PFSK-1 (cell line): ENCODE measurements around the gene ZFPM1.

Experiments
- FOXP2 ChIP-seq: optimal IDR thresholded peaks from 2 replicates; pipeline ENCODE3; 2011; ENCODE audit warnings: borderline replicate concordance, control low read depth, inconsistent platforms; ENCODE audit not compliant: insufficient read depth; ENCODE audit errors: extremely low read length, extremely low read depth
- POLR2AphosphoS5 ChIP-seq: IDR thresholded peaks from 2 replicates; pipeline ENCODE4 v1.6.1; 2012; ENCODE audit warnings: low read depth, mild to moderate bottlenecking, control low read depth, low read length, moderate library complexity

DNA sequence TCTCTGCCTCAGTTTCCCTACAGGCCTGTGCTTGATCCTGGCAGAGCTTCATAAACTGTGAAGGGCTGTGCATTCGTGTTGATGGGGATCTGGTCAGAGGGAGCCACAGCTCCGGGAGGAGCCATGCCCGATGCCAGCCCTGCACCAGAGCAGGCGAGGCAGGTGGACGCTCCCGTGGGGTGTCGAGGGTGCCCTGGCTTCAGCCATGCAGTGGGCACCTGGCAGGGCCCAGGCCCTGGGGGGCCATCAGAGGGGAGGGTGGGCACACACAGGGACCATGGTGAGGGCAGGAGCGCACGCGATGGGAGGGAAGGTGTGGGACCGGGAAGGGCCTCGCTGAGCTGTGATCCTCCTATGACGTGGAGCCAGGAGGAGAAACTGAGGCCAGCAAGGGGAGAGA lies 22.0 kb downstream of the ZFPM1 start:
- no peak for TF ChIP-seq POLR2AphosphoS5
- TF ChIP-seq FOXP2, result no peak
